ENCODE results near the gene PNMA6E. TPM values are rescaled to one million over a fixed set of nuclear protein-coding genes. Genes with fewer than 3 reads are reported as not detected.

PNMA6E gene
- total and polyA plus RNA-seq, 2 donors (not counting 3 experiments of a cell fraction or from before 2014, with no cell fraction given), result not detected

GRCh38 chrX:153450949-153451277 is 49.8 kb upstream of the PNMA6E start:
- FAIRE-seq (no peak), DNase-seq (ENCODE audit: low read depth, low spot score) (no peak)
- Histone ChIP-seq H3K9ac (replicated peaks; ENCODE audit: extremely low read depth, insufficient read depth, low read length) (no peak overlapping the region), H3K9me3 (replicated peaks; ENCODE audit: control insufficient read depth, insufficient read depth, low read length) (no peaks in the 10 kb centered on the region), H3K4me3 (replicated peaks in 1 of 3; ENCODE audit: insufficient read depth in 1 of 3, low read depth in 1 of 3, low read length in 3 of 3) (no peak overlapping the region), H3K79me2 (ENCODE audit: control insufficient read depth, insufficient read depth, low read length) (no peaks in the 10 kb centered on the region), H4K20me1 (replicated peaks; ENCODE audit: control insufficient read depth, extremely low read depth, insufficient read depth, low read length) (no peaks in the 10 kb centered on the region), H3K9me1 (replicated peaks; ENCODE audit: control insufficient read depth, extremely low read depth, insufficient read depth, low read length) (no peaks in the 10 kb centered on the region), H3K27me3 (ENCODE audit: control insufficient read depth in 2 of 2, insufficient read depth in 2 of 2, low read length in 2 of 2) (no peaks in the 10 kb centered on the region), H3K4me1 (ENCODE audit: control insufficient read depth, extremely low read depth, insufficient read depth, low read length) (no peaks in the 10 kb centered on the region), H3K36me3 (ENCODE audit: control insufficient read depth in 2 of 2, extremely low read depth in 1 of 2, insufficient read depth in 2 of 2, low read length in 2 of 2) (no peaks in the 10 kb centered on the region), H3K4me2 (ENCODE audit: insufficient read depth, low read length) (no peak overlapping the region), H3K27ac (ENCODE audit: insufficient read depth, low read depth, low read length) (no peak overlapping the region), H2AFZ (ENCODE audit: low read depth, low read length) (no peak overlapping the region)
- POLR2A ChIA-PET, result no interaction called here
- TF ChIP-seq FOS (IDR thresholded peaks at IDR 0.05; ENCODE audit: borderline replicate concordance, insufficient read depth, low read length), result no peak
- TF ChIP-seq EZH2 (IDR thresholded peaks at IDR 0.05; ENCODE audit: borderline replicate concordance, low read depth, low read length, severe bottlenecking), result no peak
- TF ChIP-seq MYC (IDR thresholded peaks at IDR 0.05; ENCODE audit: low read depth, low read length), result no peak
- TF ChIP-seq CTCF (IDR thresholded peaks at IDR 0.05; ENCODE audit: extremely low read depth in 1 of 2, insufficient read depth in 1 of 2, low read depth in 1 of 2, low read length in 2 of 2), result no peak
- intact Hi-C loops (cut with micrococcal nuclease), result no loop called here
- no TSS peak for BruUV-seq (replicated peaks)
- CTCF ChIA-PET, result interaction anchor here (1.3 kb wide), 1 partner anchor 10 kb away, joined by 13 read pairs; no protein-coding TSS in a partner anchor
- dilution Hi-C loops (cut with MboI; ENCODE audit: extremely low pct_ligation_motif_present, low sequenced_read_pairs), result no loop called here

GRCh38 chrX:153450114-153450948 is 49.2 kb upstream of the PNMA6E start:
- Histone ChIP-seq H3K9ac (replicated peaks; ENCODE audit: extremely low read depth, insufficient read depth, low read length) (no peak overlapping the region), H3K9me1 (replicated peaks; ENCODE audit: control insufficient read depth, extremely low read depth, insufficient read depth, low read length) (no peaks in the 10 kb centered on the region), H3K27me3 (ENCODE audit: control insufficient read depth in 2 of 2, insufficient read depth in 2 of 2, low read length in 2 of 2) (no peaks in the 10 kb centered on the region), H3K4me2 (ENCODE audit: insufficient read depth, low read length) (no peak overlapping the region), H3K27ac (ENCODE audit: insufficient read depth, low read depth, low read length) (no peak overlapping the region), H4K20me1 (replicated peaks; ENCODE audit: control insufficient read depth, extremely low read depth, insufficient read depth, low read length) (no peaks in the 10 kb centered on the region), H3K4me3 (replicated peaks in 1 of 3; ENCODE audit: insufficient read depth in 1 of 3, low read depth in 1 of 3, low read length in 3 of 3) (no peak overlapping the region), H2AFZ (ENCODE audit: low read depth, low read length) (no peak overlapping the region), H3K79me2 (ENCODE audit: control insufficient read depth, insufficient read depth, low read length) (no peaks in the 10 kb centered on the region), H3K9me3 (replicated peaks; ENCODE audit: control insufficient read depth, insufficient read depth, low read length) (no peaks in the 10 kb centered on the region), H3K4me1 (ENCODE audit: control insufficient read depth, extremely low read depth, insufficient read depth, low read length) (no peaks in the 10 kb centered on the region), H3K36me3 (ENCODE audit: control insufficient read depth in 2 of 2, extremely low read depth in 1 of 2, insufficient read depth in 2 of 2, low read length in 2 of 2) (no peaks in the 10 kb centered on the region)
- no TSS peak for BruUV-seq (replicated peaks)
- FAIRE-seq, result no peak
- no peak for DNase-seq (ENCODE audit: low read depth, low spot score)
- CTCF ChIA-PET, result no interaction called here
- POLR2A ChIA-PET, result no interaction called here
- dilution Hi-C loops (cut with MboI; ENCODE audit: extremely low pct_ligation_motif_present, low sequenced_read_pairs) (no loop called here), intact Hi-C loops (cut with micrococcal nuclease) (no loop called here)
- no peak for TF ChIP-seq JUN (IDR thresholded peaks at IDR 0.05; ENCODE audit: borderline replicate concordance, insufficient read depth, insufficient read length, low read depth)
- TF ChIP-seq GATA2 (IDR thresholded peaks at IDR 0.05; ENCODE audit: insufficient read depth, insufficient read length, low read depth, low read length), result no peak
- TF ChIP-seq MYC (IDR thresholded peaks at IDR 0.05; ENCODE audit: low read depth, low read length), result no peak
- no peak for TF ChIP-seq POLR2AphosphoS5 (IDR thresholded peaks at IDR 0.05; ENCODE audit: insufficient read depth, low read depth, low read length)
- no peak for TF ChIP-seq FOS (IDR thresholded peaks at IDR 0.05; ENCODE audit: borderline replicate concordance, insufficient read depth, low read length)
- no peak for TF ChIP-seq MAX (IDR thresholded peaks at IDR 0.05; ENCODE audit: insufficient read depth, insufficient read length)
- TF ChIP-seq CTCF (IDR thresholded peaks at IDR 0.05; ENCODE audit: extremely low read depth in 1 of 2, insufficient read depth in 1 of 2, low read depth in 1 of 2, low read length in 2 of 2), result no peak
- no peak for TF ChIP-seq EZH2 (IDR thresholded peaks at IDR 0.05; ENCODE audit: borderline replicate concordance, low read depth, low read length, severe bottlenecking)
- no peak for TF ChIP-seq POLR2A (IDR thresholded peaks at IDR 0.05; ENCODE audit: low read depth, low read length)
